ENCODE results near the gene FGF14. TPM values are rescaled to one million over a fixed set of nuclear protein-coding genes. Genes with fewer than 3 reads are reported as not detected.

FGF14 gene
- total and polyA plus RNA-seq, 2 of the 4 experiments (the other 2 are of a cell fraction) = under 0.01 TPM; not detected in 1

DNA sequence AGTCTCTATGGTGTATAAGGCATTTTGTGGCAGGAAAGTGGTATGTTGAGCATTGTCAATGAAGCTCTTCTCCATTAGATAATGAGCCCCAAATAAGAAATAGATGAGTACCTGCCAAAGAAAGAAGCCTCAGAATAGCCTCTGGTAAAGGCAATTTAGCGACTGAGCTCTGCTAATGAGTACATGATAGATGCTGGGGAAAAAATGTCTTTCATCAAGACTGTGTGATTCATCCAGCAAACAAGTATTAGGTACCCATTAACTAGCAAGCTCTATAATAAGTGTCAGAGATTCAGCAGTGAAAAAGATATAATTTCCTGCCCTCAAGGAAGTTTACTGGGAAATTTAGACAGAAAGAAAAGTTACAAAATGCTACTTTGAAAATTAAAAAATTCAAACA, 654.8 kb downstream of the FGF14 start:
- Histone ChIP-seq H3K27me3 (ENCODE audit: control insufficient read depth, insufficient read depth, low read length) (no peaks in the 10 kb centered on the region), H3K9ac (ENCODE audit: low read depth, low read length) (no peak overlapping the region), H3K79me1 (ENCODE audit: low read depth in 1 of 2, low read length in 2 of 2) (no peaks in the 10 kb centered on the region), H3K56ac (ENCODE audit: extremely low read depth, insufficient read depth, low read length) (no peak overlapping the region), H3K9me1 (ENCODE audit: insufficient read depth, low read length) (no peaks in the 10 kb centered on the region), H3K27ac (ENCODE audit: insufficient read depth, low read length) (no peak overlapping the region), H2AK5ac (ENCODE audit: low read depth, low read length) (no peak overlapping the region), H4K8ac (ENCODE audit: low read depth in 2 of 2, low read length in 2 of 2) (no peak overlapping the region), H3K4me1 (ENCODE audit: control insufficient read depth, insufficient read depth, low read length) (no peaks in the 10 kb centered on the region), H2AK9ac (replicated peaks; ENCODE audit: low read depth, low read length, poor library complexity) (no peak overlapping the region), H2BK15ac (ENCODE audit: low read depth, low read length) (no peak overlapping the region), H2BK20ac (ENCODE audit: low read depth, low read length) (no peak overlapping the region), H4K5ac (ENCODE audit: low read depth, low read length) (no peak overlapping the region), H2BK120ac (ENCODE audit: low read depth, low read length) (no peak overlapping the region), H3K36me3 (ENCODE audit: control insufficient read depth, insufficient read depth, low read length) (no peaks in the 10 kb centered on the region), H3K9me3 (ENCODE audit: control insufficient read depth, insufficient read depth, low read length) (no peaks in the 10 kb centered on the region), H4K20me1 (ENCODE audit: insufficient read depth, low read length) (no peaks in the 10 kb centered on the region), H3K4me3 (ENCODE audit: insufficient read depth, low read depth, low read length) (no peak overlapping the region), H3K18ac (ENCODE audit: low read depth, low read length) (no peak overlapping the region), H2BK5ac (ENCODE audit: low read depth, low read length, poor library complexity, severe bottlenecking) (no peak overlapping the region), H4K91ac (ENCODE audit: insufficient read depth, low read depth, low read length) (no peak overlapping the region), H3K23ac (ENCODE audit: low read depth, low read length) (no peak overlapping the region), H3K4me2 (ENCODE audit: low read depth, low read length) (no peak overlapping the region), H2AFZ (replicated peaks; ENCODE audit: low read length, poor library complexity) (no peak overlapping the region), H3K14ac (replicated peaks; ENCODE audit: low read depth, low read length) (no peak overlapping the region), H3K4ac (ENCODE audit: low read depth, low read length) (no peak overlapping the region)
- ChIA-PET POLR2A (ENCODE audit: unreplicated experiment) (no interaction called here), CTCF (no interaction called here)
- dilution Hi-C loops (cut with HindIII; ENCODE audit: low sequenced_read_pairs, unreplicated experiment) (no loop called here), intact Hi-C loops (cut with micrococcal nuclease) (no loop called here), in situ Hi-C loops (cut with MboI; ENCODE audit: low sequenced_read_pairs) (no loop called here)
- no TSS peak for BruUV-seq (replicated peaks)
- no peak for ATAC-seq (ENCODE audit: low read depth)
- WGBS, 2 experiments (ENCODE audit: extremely low coverage in 2 of 2, insufficient read length in 1 of 2) = no CpG with 5 or more reads among the region's 1 CpG
- DNase-seq = no peak
- TF ChIP-seq SMC3 (IDR thresholded peaks at IDR 0.05; ENCODE audit: low read depth, low read length) (no peak), MAFK (IDR thresholded peaks at IDR 0.05; ENCODE audit: low read depth, low read length) (no peak), MXI1 (IDR thresholded peaks at IDR 0.05; ENCODE audit: borderline replicate concordance, low read depth, low read length) (no peak), BHLHE40 (IDR thresholded peaks at IDR 0.05; ENCODE audit: low read depth, low read length) (no peak)

Measured in IMR-90 (cell line).